ENCODE results near the gene MOXD1.

DNA sequence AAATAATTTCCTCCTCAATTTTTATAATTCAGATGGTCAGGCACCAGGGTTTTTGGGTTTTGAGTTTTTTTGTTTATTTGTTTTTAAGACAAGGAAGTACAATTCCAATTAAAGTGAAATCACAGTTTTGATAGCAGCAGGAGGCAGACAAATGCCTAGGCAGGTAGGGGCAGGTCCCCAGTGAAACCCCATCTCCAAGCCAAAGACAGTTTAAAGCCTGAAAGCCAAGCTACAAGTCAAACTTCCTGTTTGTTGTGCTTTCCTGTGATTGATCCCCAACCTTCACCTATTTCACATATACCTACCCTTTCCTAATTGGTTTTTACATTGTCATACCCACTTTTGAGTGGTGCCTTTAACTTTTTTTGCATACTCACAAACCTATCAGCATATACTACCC lies 149.6 kb downstream of the MOXD1 start:
- TF ChIP-seq, protein P1, sequence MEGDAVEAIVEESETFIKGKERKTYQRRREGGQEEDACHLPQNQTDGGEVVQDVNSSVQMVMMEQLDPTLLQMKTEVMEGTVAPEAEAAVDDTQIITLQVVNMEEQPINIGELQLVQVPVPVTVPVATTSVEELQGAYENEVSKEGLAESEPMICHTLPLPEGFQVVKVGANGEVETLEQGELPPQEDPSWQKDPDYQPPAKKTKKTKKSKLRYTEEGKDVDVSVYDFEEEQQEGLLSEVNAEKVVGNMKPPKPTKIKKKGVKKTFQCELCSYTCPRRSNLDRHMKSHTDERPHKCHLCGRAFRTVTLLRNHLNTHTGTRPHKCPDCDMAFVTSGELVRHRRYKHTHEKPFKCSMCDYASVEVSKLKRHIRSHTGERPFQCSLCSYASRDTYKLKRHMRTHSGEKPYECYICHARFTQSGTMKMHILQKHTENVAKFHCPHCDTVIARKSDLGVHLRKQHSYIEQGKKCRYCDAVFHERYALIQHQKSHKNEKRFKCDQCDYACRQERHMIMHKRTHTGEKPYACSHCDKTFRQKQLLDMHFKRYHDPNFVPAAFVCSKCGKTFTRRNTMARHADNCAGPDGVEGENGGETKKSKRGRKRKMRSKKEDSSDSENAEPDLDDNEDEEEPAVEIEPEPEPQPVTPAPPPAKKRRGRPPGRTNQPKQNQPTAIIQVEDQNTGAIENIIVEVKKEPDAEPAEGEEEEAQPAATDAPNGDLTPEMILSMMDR (conservative IDR thresholded peaks at IDR 0.05 in 1 of 2, IDR thresholded peaks at IDR 0.05 in 1 of 2; ENCODE audit: extremely low read depth in 1 of 2, insufficient read depth in 1 of 2, low read depth in 1 of 2, low read length in 2 of 2), result no peak
- no peak for TF ChIP-seq EZH2 (IDR thresholded peaks at IDR 0.05; ENCODE audit: borderline replicate concordance, low read length)
